PC-3 (cell line): ENCODE data around the gene PARK7.

Experiments
- EZH2phosphoT487 ChIP-seq: fragments of 300-600 bp; sonication (generic); IDR thresholded peaks from 2 replicates; pipeline ENCODE4 v1.6.1; 2018; ENCODE audit warnings: mild to moderate bottlenecking, antibody characterized with exemption, low read length, borderline replicate concordance
- TF ChIP-seq, protein P1 (sequence below): fragments of 300-600 bp; sonication (generic); conservative IDR thresholded peaks from 2 replicates; pipeline ENCODE4 v1.5.1; 2017; ENCODE audit warnings: antibody characterized with exemption, low read depth, mild to moderate bottlenecking, low read length

DNA sequence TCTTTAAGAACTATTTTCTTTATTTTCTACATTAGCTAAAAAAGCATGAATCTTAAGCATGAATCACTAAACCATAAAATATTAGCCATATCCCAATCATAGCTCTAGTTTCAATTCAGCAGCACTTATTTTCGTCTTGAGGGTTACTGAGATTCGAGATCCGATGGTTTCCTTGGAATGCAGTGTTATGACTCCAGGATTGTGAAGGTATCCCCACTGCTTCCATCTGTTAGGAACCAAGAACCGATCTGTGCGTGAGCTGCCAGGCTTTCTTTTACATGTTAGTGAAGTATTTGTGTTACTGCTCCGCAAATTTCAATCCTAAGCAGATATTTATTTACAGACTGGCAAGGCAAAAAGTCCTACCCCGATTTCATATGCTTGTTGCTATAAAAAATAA, 39.7 kb upstream of the PARK7 start:
- TF ChIP-seq, protein P1, sequence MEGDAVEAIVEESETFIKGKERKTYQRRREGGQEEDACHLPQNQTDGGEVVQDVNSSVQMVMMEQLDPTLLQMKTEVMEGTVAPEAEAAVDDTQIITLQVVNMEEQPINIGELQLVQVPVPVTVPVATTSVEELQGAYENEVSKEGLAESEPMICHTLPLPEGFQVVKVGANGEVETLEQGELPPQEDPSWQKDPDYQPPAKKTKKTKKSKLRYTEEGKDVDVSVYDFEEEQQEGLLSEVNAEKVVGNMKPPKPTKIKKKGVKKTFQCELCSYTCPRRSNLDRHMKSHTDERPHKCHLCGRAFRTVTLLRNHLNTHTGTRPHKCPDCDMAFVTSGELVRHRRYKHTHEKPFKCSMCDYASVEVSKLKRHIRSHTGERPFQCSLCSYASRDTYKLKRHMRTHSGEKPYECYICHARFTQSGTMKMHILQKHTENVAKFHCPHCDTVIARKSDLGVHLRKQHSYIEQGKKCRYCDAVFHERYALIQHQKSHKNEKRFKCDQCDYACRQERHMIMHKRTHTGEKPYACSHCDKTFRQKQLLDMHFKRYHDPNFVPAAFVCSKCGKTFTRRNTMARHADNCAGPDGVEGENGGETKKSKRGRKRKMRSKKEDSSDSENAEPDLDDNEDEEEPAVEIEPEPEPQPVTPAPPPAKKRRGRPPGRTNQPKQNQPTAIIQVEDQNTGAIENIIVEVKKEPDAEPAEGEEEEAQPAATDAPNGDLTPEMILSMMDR: no peak
- TF ChIP-seq EZH2phosphoT487: no peak
